ENCODE results near the gene FN3K.
"Not testable (repeated sequence)": the region's sequence is repeated elsewhere in the genome, so short reads cannot be mapped to it uniquely, and the experiment has no call there.

The FN3K gene

DNA sequence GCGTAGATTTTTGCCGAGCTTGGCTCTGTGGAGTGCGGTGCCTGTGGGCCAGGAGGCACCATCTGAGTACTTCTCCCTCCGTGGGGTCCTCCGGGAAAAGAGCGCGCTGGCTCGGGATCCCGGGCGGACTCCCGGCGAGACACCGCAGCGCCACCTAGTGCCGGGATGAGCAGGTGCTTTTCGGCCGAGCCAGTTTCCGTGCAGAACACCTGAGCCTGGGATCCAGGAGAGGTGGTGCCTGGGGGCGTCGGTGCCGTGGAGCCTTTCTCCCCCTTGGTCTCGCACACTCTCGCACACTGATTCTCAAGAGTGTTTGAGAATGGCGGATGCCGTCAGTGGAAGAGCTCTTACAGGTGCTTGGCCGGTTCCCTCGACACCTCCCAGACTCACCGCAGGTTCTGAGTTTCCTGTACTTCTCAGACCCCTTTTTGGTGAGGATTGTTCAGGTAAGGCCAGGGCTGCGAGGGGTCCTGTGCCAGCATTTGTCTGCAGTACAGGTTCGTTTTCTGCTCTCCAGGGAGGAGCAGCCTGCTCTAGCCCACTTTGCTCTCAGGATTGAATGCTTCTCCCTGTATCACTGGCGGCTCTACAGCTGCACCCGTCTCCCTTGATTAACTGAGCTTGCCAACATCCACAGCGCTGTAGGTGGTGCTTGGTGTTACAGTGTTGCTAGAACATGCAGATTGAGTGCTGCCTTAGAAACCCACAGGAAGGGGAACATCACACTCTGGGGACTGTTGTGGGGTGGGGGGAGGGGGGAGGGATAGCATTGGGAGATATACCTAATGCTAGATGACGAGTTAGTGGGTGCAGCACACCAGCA is 39.8 kb downstream of the FN3K start:
- peak; percentile 40 for DNase-seq

DNA sequence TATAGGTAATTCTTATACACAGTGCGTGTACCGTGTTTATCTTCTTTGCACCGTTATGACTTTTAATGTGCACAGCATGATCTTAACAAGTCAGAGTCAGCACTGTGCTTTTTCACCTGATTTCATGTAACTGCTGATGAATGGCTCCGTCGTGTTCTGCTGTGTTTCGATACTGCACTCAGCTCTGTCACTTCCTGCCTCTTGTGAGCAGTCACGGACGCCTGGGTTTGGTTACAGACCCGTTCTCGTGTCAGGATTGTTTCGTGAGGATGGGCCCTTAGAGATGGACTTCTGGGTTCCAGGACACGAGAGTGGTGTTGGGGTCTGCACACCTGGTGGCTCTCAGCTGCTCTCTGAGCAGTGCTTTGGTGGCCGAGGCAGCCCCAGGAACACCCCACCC is 41.0 kb downstream of the FN3K start:
- no peak for DNase-seq

DNA sequence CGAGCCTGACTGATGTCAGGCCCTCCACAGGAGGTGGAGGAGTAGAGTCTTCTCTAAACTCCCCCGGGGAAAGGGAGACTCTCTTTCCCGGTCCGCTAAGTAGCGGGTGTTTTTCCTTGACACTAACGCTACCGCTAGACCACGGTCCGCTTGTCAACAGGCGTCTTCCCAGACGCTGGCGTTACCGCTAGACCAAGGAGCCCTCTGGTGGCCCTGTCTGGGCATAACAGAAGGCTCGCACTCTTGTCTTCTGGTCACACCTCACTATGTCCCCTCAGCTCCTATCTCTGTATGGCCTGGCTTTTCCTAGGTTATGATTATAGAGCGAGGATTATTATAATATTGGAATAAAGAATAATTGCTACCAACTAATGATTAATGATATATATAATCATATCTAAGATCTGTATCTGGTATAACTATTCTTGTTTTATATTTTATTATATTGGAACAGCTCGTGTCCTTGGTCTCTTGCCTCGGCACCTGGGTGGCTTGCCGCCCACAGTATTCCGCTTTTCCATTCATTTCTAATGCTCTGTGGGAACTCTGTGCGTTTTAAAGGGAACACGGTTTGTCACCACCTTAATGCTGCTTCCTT is 42.5 kb downstream of the FN3K start:
- peak; percentile 17 for DNase-seq

DNA sequence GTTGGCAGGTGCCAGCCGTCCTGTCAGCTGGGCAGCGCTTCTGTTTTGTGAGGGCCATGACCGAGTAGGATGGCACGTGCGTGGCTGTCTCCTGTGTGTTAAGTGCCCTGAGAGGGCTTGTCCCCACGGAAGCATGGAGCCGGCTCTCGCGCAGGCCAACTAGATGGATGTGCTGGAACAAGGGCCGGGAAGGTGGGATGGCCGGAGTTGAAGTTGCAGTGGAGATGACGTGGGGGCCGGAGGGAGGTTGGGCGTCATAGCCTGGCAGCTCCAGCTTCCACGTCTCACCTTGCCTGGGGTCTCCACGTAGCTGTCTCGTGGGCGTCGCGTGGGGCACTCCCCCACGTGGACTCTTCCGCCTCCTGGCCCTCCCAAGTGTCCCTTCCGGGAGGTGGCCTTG is 44.1 kb downstream of the FN3K start:
- DNase-seq, result no peak

DNA sequence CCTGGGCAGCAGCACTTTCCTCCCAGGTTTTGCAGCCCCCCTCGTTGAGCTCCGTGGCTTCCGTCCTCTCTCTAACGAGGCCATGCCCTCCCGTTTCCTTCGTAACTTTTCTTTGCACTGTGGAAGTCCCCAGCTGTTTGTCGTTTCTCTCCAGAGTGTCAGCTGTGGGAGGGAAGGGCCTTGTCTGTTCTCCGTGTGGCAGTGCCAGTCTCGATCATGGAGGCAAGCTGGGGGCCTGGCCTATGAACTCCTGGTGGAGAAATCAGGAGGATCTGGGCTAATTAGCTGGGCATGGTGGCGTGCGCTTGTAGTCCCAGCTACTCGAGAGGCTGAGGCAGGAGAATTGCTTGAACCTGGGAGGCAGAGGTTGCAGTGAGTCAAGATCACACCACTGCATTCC is 44.8 kb downstream of the FN3K start:
- no peak for DNase-seq

DNA sequence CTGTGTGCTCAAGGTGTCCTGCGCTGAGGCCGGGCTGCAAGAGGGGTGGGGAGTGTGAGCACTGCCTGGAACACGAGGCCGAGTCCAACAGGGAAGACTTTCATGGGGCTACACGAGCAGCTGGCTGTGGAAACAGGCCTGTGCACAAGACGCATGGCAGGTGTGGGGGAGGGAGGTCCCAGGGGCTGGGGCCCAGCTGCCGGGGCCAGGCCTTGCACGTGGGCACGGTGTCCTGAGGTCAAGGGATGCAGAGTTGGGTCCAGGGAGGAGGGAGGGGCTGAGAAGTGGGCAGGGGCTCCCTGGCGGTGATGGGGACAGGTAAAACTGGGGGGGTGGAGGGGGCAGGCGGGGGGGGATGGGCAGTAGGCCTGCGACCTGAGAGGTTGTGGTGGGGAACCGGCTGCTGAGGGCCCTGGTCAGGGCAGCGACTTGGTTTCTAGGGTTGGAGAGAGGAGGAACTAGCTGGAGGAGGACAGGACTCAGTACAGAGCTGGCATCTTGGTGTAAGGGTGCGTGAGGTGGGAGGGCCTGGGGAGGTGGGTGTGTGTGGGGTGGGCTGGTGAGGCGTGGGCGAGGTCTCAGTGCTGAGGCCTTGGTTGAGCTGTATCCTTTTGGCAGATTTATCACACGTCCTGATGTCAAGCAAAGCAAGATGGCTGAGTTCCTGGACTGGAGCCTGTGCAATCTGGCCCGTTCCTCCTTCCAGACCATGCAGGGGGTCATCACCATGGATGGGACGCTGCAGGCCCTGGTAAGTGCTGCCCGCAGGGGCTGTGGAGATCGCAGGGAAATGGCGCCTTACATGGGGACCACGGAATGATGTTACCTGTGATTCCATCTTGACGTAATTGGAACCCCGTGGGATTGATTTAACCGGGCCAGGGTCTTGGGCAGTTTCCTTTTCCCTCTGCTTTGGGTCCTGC is 45.8 kb downstream of the FN3K start:
- DNase-seq, result no peak

DNA sequence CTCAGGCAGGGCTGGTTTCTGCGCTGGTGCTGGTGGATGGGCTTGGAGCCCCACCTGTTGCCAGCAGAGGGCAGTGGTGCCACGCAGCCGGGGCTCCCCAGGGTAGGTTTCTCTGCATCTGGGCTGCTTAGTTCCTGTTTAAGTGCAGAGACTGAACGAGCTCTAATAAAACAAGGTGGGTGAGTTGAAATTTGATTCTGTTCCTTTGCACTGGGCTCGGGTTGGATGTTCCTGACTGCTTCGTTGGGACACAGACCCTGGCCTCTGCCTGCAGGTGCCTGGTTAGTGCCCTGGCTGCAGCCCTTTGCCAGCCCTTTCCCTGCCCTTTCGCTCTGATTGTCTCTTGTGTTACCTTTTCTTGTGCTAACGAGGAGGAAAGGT is 46.5 kb downstream of the FN3K start:
- peak; percentile 87 for DNase-seq

DNA sequence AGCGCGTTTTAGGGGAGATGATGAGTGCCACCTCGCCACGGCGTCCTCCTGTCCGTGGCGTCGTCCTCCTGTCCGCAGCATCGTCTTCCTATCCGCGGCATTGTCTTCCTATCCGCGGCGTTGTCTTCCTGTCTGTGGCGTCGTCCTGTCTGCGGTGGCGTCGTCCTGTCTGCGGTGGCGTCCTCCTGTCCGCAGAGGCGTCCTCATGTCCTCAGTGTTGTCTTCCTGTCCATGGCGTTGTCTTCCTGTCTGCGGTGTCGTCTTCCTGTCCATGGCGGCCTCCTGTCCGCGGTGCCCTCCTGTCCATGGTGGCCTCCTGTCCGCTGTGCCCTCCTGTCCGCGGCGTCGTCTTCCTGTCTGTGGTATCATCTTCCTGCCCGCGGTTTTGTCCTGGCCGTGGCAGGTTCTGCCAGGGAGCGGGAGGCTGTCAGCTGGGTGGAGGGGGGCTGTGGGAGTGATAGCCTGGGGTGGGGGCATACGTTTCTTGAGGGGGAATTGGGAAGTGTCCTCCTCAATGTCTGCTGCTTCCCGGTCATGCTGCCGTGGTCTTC is 47.3 kb downstream of the FN3K start:
- DNase-seq, result no peak

DNA sequence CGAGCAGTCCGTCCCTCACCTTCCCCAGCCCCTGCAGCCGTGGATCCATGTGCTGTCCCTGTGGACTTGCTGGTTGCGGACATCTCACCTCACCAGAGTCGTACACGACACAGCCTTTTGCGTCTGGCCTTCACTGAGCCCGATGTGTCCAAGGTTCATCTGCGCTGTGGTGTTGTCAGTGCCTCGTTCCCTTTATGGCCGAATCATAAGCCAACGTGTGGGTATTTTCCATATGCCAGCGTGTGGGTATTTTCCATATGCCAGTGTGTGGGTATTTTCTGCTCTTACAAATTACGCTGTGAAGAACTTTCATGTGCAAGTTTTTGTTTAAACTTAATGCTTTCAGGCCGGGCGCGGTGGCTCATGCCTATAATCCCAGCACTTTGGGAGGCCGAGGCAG is 48.1 kb downstream of the FN3K start:
- no peak for DNase-seq

DNA sequence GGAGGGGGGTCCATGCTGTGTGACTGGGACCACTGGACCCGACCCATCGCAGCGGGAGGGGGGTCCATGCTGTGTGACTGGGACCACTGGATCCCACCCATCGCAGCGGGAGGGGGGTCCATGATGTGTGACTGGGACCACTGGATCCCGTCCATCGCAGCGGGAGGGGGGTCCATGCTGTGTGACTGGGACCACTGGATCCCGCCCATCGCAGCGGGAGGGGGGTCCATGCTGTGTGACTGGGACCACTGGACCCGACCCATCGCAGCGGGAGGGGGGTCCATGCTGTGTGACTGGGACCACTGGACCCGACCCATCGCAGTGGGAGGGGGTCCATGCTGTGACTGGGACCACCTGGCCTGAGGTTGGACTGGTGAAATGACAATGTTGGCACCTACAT is 50.2 kb downstream of the FN3K start:
- not testable (repeated sequence) for DNase-seq

DNA sequence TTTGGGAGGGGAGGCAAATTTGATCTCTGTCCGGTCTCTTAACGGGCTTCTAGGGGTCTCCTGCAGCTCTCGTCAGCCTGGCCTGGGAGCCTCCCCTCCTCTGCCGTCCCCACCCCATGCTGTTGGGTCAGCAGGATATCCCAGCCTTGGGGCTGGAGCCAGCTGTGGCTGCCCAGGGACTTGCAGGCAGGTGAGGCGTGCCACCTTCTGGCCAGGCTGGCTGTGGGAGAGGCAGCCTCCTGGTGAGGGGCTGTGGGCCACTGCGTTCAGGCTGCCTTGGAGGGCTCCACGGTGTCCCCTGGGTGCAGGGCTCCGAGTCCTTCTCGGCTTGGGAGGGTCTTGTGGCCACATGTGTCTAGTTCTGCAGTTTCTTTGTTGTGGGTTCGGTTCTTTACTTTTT is 51.0 kb downstream of the FN3K start:
- no peak for DNase-seq

DNA sequence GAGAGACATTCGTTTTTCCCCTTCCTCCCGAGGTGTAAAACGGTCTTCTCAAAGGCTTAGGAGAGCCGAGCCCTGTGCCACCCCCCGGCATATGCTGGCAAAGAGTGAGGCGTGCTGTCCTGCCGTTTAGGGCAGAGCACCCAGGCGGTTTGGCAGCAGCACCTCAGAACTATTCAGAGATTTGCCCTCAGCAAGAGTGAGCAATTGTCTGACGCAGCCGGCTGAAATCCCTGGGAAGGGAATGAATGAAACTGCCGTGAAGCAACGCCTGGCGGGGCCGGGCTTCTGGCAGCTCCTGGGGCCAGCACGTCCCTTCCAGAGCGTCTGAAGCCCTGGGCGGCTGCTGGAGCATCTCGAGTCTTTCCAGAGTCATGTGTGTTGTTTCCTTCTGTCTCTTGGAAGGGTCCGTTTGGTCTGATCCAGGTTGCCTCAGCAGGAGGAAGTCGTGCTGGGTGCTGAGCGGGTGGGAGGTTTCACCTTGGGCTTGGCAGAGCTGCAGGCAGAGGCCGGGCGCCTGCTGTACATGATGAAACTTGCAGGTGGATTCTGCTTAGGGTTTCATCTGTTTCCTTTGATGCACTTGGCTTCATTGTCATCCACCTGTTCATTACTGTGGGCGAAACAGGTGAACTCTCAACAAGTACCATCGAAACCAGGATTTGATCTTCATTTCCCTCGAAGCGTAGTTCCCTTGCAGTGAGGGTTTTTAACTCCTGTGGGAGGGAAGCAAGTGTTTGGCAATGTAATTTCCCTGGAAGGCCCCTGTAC is 51.9 kb downstream of the FN3K start:
- no peak for DNase-seq

DNA sequence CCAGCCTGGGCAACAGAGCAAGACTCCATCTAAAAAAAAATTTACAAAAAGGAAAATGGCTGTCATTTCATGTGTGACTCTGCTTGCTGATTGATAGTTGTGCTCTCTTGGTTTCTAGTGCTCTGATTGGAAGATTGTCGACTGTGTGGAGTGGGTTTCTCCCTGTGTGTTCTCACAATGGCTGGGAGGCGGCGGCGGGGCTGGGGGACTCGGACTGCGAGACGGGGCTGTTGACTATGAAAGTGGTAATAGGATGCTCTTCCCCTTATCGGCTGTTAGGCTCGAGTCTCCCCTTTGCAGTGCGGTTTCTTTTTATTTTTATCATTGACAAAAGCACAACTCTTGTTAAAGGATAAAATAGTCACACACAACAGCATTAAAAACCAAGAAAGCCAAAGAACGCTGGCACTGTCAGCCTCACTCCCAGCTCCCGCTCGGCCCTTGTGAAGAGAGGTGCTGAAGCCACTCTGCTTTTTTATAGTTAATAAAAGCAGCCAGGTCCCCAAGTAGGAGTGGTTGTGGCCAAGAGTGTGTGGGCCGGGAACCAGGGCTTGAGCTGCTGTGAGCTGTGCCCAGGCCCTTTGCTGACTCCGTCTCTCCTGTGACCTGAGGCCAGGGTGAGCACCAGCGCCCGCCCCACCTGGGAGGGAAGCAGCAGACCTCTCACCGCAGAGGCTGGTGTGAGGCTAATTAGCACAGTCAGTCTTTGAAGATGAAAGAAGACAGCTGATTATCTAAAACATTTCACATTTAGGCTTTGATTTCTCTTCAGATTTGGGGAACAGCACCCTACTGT is 53.0 kb downstream of the FN3K start:
- no peak for DNase-seq

DNA sequence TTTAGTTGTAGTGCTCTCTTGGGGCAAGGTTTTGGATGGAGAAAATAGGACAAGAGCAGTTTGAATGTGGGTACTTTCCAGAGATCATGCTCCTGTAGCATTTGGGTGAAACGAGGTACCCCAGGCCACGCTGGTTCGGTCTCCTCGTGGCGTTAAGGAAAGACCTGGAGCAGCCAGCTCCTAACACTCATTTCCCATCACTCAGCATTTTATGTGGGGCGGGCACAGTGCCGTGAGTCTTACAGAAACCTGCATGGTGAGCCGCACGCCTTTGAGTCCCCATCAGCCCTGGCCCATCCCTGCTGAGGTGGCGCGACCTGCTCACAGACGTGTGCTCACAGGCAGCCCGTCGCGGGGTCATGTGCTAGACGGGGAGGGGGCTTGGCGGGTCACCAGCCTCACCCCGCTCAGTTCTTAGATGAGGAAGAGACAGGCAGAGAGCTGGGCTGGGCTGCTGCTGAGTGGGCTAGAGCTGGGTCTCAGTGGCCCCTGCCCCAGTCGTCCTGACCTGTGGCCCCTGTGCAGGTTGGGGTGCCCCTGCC is 53.7 kb downstream of the FN3K start:
- no peak for DNase-seq

DNA sequence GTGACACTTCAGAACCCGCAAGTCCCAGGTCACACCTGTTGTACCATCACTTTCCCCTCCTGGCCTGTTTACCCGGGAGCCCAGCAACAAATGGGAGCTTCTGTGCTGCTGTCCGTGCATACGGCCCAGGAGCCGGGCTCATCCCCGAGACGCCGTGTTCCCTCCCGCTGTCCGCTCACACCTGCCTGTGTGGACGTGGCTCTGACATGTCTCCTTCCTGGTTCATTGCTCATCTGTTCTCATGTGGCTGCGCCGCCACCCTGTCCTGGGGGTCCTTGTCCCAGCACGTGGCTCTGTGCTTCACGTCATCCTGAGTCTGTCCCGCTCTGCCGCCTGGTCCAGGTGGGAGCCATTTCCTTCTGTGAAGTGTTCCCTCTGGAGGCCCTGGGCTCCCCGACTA is 54.4 kb downstream of the FN3K start:
- no peak for DNase-seq

DNA sequence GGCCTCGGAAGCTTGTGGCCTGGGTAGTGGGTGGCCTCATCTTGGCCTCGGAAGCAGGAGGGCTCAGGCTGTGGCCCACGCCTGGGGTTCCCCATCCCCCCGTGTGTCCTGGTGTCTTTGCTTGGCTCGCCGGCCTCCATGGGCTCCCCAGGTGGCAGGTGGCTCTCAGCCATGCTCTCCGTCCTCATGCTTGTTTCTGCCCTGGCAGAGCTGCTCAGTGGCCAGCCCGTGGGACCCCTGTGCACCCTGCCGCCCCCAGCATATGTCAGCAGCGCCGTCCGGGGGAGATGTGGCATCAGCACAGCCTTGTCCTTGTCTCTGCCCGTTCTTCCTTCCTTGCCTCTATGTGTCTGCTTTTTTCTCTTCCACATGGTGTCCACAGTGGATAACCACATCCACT is 55.0 kb downstream of the FN3K start:
- no peak for DNase-seq

DNA sequence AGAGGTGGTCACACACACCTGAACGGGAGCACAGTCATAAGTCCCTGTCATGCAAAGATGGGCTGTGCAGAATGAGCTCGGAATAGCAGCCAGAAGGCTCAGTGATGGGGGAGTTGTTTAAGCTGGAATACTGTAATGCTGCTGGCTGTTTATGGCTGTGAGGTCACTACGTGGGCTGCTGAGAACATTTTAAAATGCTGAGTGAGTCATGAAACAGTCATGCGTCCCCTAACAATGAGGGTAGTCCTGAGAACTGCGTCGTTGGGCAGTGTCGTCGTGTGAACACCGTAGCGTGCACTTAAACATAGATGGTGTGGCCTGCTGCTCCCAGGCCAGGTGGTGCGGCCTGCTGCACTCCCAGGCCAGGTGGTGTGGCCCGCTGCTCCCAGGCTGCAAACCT is 56.1 kb downstream of the FN3K start:
- no peak for DNase-seq

DNA sequence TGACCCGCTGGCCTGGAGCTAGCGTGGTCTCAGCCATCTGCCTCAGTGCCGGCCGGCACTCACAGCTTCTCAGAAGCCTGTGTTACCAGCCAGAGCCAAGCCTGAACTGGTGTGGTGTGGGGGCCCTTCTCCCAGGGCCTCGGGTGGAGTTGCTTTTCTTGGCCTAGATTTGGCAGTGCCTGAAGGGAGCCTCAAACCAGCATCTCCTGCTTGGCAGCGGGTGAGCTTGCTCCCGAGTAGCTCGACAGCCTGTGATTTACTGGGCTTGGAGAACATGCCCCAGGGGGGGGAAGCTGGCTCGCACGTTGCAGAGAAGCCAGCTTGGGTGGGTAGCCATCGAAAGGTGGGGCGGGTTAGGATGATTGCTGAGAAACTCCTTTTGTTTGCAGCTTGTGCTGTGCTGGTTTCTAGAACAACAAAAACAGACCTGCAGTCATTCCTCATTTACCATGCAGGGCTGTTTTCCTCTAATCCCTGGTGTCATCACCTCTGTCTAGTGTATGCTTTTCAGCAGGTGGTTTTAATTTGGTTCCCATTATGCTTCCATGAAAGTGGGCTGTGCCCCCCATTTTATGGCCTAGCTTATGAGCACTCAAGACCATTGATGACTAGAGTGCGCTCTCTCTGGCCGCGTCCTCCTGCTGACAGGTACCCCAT is 58.7 kb downstream of the FN3K start:
- DNase-seq, result no peak

DNA sequence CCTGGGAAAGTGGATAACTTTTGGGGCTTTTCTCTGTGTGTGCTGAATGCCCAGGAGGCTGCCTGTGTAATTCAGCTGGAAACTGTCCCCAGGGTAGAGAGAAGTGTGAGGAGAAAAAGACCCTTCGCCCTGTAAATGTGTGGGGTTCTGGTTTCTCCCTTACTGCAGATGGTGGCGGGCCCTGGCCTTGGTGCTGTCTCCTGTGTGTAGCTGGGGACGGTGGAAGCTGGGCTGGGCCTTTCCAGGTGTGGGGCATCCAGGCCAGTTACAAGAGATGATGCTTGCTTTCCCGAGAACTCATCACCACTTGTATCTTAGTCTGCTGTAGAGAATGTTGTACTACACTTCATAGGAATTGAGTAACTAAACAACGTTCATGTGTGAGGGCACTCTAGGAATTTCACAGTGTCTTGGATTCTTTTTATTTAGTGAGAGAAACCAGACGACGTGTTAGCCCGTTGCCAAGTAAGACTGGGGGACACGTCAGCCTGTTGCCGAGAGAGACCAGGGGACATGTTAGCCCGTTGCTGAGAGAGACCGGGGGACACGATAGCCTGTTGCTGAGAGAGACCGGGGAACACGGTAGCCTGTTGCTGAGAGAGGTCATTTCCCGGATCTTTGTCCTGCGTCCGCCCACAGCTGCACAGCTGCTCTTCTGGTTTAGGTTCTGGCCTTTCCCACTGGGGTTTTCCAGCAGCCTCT is 59.5 kb downstream of the FN3K start:
- DNase-seq, result no peak

DNA sequence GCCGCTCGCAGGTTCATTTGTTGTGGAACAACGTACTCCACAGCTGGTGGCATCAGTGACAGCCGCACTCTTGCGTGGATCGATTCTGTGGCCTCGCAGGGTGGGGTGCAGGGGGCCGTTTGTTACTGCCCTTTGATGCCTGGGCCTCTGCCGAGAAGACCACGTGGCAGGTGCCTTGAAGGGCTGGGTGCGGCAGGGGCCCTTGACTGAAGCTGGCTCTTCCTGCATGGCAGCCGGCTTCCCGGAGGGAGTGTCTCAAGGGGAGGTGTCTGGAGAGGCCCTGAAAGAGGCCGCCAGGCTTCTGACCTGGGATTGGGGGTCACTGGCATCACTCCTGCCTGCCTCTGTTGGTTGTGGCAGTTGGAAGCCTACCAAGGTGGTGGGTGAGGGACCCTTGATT is 60.2 kb downstream of the FN3K start:
- no peak for DNase-seq

Data from CD4-positive, alpha-beta T cell treated with Interleukin-10 for 1 hour (primary cell).